Natural killer cell (primary cell): ENCODE measurements around the gene INPP4A. TPM values are rescaled to one million over a fixed set of nuclear protein-coding genes. Genes with fewer than 3 reads are reported as not detected.

Source experiments
- ATAC-seq, 3 donors: fragments of 150-1000 bp in 2 of 3; fragments of 200-7000 bp in 1 of 3; cut with Tn5 transposase; 1 replicate in 1 of 3; 2 replicates in 2 of 3; pipeline ENCODE4 v1.10.0; 2021; ENCODE audit warnings: mild to moderate bottlenecking in 2 of 3, moderate library complexity in 2 of 3
- DNase-seq, 2 donors: peaks; one replicate each; pipeline versions ENCODE4 v3.0.0 to v3.0.0-alpha.2; 2013 to 2021; ENCODE audit warnings: mixed read lengths in 1 of 2
- H3K27ac ChIP-seq: one replicate; pipeline ENCODE4 v1.5.1; 2013; ENCODE audit warnings: mild to moderate bottlenecking, low read length
- H3K27me3 ChIP-seq: one replicate; pipeline ENCODE4 v1.6.1; 2013; ENCODE audit warnings: low read length; ENCODE audit not compliant: control insufficient read depth, insufficient read depth
- H3K36me3 ChIP-seq: one replicate; pipeline ENCODE4 v1.6.1; 2013; ENCODE audit warnings: low read length; ENCODE audit not compliant: control insufficient read depth, insufficient read depth
- H3K4me1 ChIP-seq: one replicate; pipeline ENCODE4 v1.6.1; 2013; ENCODE audit warnings: low read length; ENCODE audit not compliant: control insufficient read depth, insufficient read depth
- H3K4me3 ChIP-seq: one replicate; pipeline ENCODE4 v1.5.1; 2013; ENCODE audit warnings: low read length
- H3K9me3 ChIP-seq: one replicate; pipeline ENCODE4 v1.6.1; 2013; ENCODE audit warnings: low read length; ENCODE audit not compliant: control insufficient read depth, insufficient read depth
- H3K27ac Mint-ChIP-seq, 2 donors: one replicate each; pipeline ENCODE4 v1.8.0; 2022; ENCODE audit warnings: mild to moderate bottlenecking in 2 of 2, mixed read lengths in 2 of 2, moderate library complexity in 1 of 2
- H3K27me3 Mint-ChIP-seq, 2 donors: one replicate each; pipeline ENCODE4 v1.8.0; 2022; ENCODE audit warnings: low read depth in 2 of 2, mixed read lengths in 2 of 2
- H3K36me3 Mint-ChIP-seq: one replicate; pipeline ENCODE4 v1.8.0; 2022; ENCODE audit warnings: mixed read lengths
- H3K4me1 Mint-ChIP-seq, 2 donors: one replicate each; pipeline ENCODE4 v1.8.0; 2022; ENCODE audit warnings: mixed read lengths in 2 of 2
- H3K4me3 Mint-ChIP-seq: one replicate; pipeline ENCODE4 v1.8.0; 2022; ENCODE audit warnings: mild to moderate bottlenecking, moderate library complexity, mixed read lengths
- H3K9me3 Mint-ChIP-seq, 2 donors: one replicate each; pipeline ENCODE4 v1.8.0; 2022; ENCODE audit warnings: mixed read lengths in 2 of 2
- WGBS: methylation state at CpG from one replicate; pipeline ENCODE4 v1.1.7; 2013; ENCODE audit warnings: missing lambda C conversion rate; ENCODE audit not compliant: insufficient coverage; 5-methylcytosine and 5-hydroxymethylcytosine counted together
- intact Hi-C: fragments of 100-400 bp; cut with micrococcal nuclease; formaldehyde crosslinking; loops from one replicate; pipeline ENCODE4 v1.14.2; 2022
- total RNA-seq, 4 donors: library from RNA; stranded (reverse); fragments of 120-200 nt in 1 of 4; gene quantifications; one replicate each; pipeline versions ENCODE4 v1.2.3 to v1.2.4, GENCODE V29; 2013 to 2022
- TF ChIP-seq, protein P1 (sequence below): fragments of 200-600 bp; IDR thresholded peaks from one replicate; pipeline ENCODE4 v1.8.0; 2022; ENCODE audit warnings: antibody characterized with exemption

INPP4A gene
- total RNA-seq, 3 donors from 2014 or later (not counting 1 experiment from before 2014, with no cell fraction given), result 192 to 243 (median 225) TPM

DNA sequence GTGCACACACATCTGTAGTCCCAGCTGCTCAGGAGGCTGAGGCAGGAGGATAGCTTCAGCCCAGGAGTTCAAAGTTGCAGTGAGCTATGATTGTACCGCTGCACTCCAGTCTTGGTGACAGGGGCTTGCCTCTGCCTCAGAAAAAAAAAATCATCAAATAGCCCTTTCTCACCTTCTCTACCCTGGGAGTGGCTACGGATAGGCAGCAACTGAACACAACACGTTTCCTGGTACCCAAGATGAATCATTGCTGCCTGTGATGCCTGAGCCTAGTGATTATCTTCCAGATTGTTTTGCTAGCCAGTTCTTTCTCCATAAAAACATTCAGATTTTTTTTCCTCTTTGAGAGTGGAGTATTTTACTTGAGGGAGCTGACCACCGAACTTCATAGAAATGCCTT lies 13.5 kb downstream of the INPP4A start:
- Mint-ChIP-seq H3K27me3 (no peaks in the 10 kb centered on the region), H3K4me3 (peak overlapping the region; percentile 78), H3K27ac (peak overlapping the region; percentile 98 to 99), H3K4me1 (peaks cover 84 to 87% of the 10 kb centered on the region in 2 donors), H3K36me3 (no peaks in the 10 kb centered on the region), H3K9me3 (no peaks in the 10 kb centered on the region)
- intact Hi-C loops, result no loop called here
- TF ChIP-seq, protein P1, sequence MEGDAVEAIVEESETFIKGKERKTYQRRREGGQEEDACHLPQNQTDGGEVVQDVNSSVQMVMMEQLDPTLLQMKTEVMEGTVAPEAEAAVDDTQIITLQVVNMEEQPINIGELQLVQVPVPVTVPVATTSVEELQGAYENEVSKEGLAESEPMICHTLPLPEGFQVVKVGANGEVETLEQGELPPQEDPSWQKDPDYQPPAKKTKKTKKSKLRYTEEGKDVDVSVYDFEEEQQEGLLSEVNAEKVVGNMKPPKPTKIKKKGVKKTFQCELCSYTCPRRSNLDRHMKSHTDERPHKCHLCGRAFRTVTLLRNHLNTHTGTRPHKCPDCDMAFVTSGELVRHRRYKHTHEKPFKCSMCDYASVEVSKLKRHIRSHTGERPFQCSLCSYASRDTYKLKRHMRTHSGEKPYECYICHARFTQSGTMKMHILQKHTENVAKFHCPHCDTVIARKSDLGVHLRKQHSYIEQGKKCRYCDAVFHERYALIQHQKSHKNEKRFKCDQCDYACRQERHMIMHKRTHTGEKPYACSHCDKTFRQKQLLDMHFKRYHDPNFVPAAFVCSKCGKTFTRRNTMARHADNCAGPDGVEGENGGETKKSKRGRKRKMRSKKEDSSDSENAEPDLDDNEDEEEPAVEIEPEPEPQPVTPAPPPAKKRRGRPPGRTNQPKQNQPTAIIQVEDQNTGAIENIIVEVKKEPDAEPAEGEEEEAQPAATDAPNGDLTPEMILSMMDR, result no peak
- H3K36me3 ChIP-seq, result peaks cover 5% of the 10 kb centered on the region
- H3K27me3 ChIP-seq, result no peaks in the 10 kb centered on the region
- H3K27ac ChIP-seq, result peak overlapping the region; percentile 83
- no peaks in the 10 kb centered on the region for H3K9me3 ChIP-seq
- peak; percentile 49 to 59 (median 52) for ATAC-seq
- no peak overlapping the region for H3K4me3 ChIP-seq
- peak in 1 of 2 donors; percentile 77 for DNase-seq
- H3K4me1 ChIP-seq, result peaks cover 96% of the 10 kb centered on the region
- 37% methylated on average over 4 of the region's 4 CpGs for WGBS

DNA sequence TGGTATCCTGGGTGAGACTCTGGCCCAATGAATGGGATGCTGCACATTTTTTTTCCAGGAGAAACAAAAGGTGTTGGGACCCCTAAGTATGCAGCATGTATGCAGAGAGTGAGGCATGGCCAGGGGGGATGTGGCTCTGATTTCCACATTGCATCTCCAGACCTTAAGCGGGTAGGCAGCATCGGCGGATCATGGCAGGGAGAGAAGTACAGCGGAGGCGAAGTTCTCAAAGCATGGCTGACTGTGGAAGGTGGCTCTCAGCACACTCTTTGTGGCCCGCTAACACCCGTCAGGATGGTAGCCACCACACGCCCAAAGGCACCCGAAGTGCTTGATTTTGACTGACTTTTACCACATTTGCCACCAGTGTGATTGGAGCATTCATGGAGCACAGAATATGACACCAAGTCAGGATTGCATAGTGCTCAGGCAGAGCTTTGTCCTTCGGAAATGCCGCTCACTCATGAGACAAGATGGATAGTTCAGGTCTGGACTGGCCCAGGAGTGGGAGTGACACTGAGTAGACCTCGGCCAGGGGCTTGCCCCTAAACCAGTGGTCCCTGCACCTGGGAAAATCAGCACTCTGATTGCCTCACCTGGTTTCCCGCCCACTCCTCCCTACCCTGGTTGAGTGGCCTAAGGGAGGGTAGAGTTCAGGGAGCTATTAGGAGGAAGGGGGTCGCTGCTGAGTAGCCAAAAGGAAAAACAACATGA lies 14.2 kb downstream of the INPP4A start:
- Mint-ChIP-seq H3K9me3 (no peaks in the 10 kb centered on the region), H3K4me3 (peak overlapping the region; percentile 78), H3K36me3 (no peaks in the 10 kb centered on the region), H3K27me3 (no peaks in the 10 kb centered on the region), H3K27ac (peak overlapping the region; percentile 98 to 99), H3K4me1 (peaks cover 84 to 87% of the 10 kb centered on the region in 2 donors)
- H3K27ac ChIP-seq, result peak overlapping the region; percentile 83
- ATAC-seq (no peak), DNase-seq (no peak)
- no peaks in the 10 kb centered on the region for H3K27me3 ChIP-seq
- WGBS, result 73% methylated on average over 13 of the region's 14 CpGs
- H3K4me1 ChIP-seq, result peaks cover 96% of the 10 kb centered on the region
- no peaks in the 10 kb centered on the region for H3K9me3 ChIP-seq
- intact Hi-C loops, result no loop called here
- peaks cover 5% of the 10 kb centered on the region for H3K36me3 ChIP-seq
- no peak overlapping the region for H3K4me3 ChIP-seq
- TF ChIP-seq, protein P1, result no peak

DNA sequence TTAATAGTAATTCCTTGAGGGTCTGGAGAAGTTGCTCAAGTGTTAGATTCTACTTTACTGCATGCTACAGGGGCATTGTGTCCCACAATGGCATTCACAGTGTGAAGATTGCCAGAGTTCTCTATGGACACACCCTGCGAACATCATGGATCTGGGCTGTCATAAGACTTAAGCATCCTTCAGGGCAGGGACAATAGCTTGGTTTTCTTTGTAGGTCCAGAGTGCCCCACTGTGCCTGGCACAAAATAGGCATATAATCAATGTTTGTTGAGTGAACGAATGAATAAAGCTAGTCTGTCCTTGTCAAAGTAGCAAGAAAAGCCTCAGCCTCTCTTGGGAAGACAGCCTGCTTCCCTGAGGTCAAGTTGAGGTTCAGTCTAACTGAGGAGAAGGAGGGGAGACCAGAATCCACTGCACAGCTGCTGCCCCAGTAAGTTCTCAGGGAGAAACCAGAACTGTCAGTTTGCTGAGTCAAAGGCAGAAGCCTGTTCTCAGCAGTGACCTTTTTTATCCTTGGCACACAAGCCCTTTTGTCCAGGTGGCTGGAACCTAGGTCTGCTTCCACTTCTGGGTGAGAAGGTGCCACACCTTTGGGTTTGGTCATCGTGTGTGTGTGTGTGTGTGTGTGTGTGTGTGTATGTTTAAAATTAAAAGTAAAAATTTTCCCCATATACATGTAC lies 15.0 kb downstream of the INPP4A start:
- peak overlapping the region; percentile 98 to 99 for H3K27ac Mint-ChIP-seq
- no peaks in the 10 kb centered on the region for H3K36me3 Mint-ChIP-seq
- H3K9me3 Mint-ChIP-seq, result no peaks in the 10 kb centered on the region
- TF ChIP-seq, protein P1, result no peak
- ATAC-seq, result no peak
- peaks cover 84 to 87% of the 10 kb centered on the region in 2 donors for H3K4me1 Mint-ChIP-seq
- no peaks in the 10 kb centered on the region for H3K9me3 ChIP-seq
- peaks cover 96% of the 10 kb centered on the region for H3K4me1 ChIP-seq
- peak overlapping the region; percentile 83 for H3K27ac ChIP-seq
- H3K27me3 ChIP-seq, result no peaks in the 10 kb centered on the region
- peak overlapping the region; percentile 81 for H3K4me3 Mint-ChIP-seq
- no peaks in the 10 kb centered on the region for H3K27me3 Mint-ChIP-seq
- DNase-seq, result no peak
- no peak overlapping the region for H3K4me3 ChIP-seq
- intact Hi-C loops, result loop anchor here (10.0 kb wide), 1 partner anchor 745 kb away; the partner anchor contains the start of gene ZAP70
- peaks cover 5% of the 10 kb centered on the region for H3K36me3 ChIP-seq
- WGBS, result 84% methylated on average over 2 of the region's 3 CpGs
